PC-9 (cell line): ENCODE measurements around the gene ARFGAP3. TPM values are rescaled to one million over a fixed set of nuclear protein-coding genes. Genes with fewer than 3 reads are reported as not detected.

Experiments
- BruUV-seq: library from RNA; stranded (reverse); fragments of 400-500 nt; replicated peaks from 2 replicates; lab custom pipeline; 2021; lab: Mats Ljungman, UMichigan
- CTCF ChIA-PET: fragments of 300-600 bp; sonication (Branson Sonifier 250); formaldehyde crosslinking; loops from one replicate; lab custom pipeline; 2022; ENCODE audit warnings: antibody characterized with exemption; lab: Charles Lee
- POLR2A ChIA-PET: fragments of 300-600 bp; sonication (Branson Sonifier 250); formaldehyde crosslinking; loops from one replicate; lab custom pipeline; 2022; ENCODE audit warnings: antibody characterized with exemption; ENCODE audit not compliant: unreplicated experiment; lab: Charles Lee
- DNase-seq, 2 experiments: peaks; one replicate each; pipeline versions ENCODE4 v3.0.0 to v3.0.0-alpha.2; 2015 to 2022; ENCODE audit warnings: mixed read lengths in 1 of 2
- H2AFZ ChIP-seq: fragments of 200-600 bp; sonication (generic); 2 replicates; pipeline ENCODE4 v1.8.1; 2017; ENCODE audit warnings: antibody characterized with exemption
- H3F3A ChIP-seq: fragments of 200-600 bp; sonication (generic); 2 replicates; pipeline ENCODE4 v1.8.1; 2017; ENCODE audit warnings: antibody characterized with exemption, mild to moderate bottlenecking, low read depth; ENCODE audit not compliant: insufficient read depth
- H3K27ac ChIP-seq: fragments of 200-600 bp; sonication (generic); 2 replicates; pipeline ENCODE4 v1.6.1; 2016; ENCODE audit warnings: mixed run types
- H3K27me3 ChIP-seq: fragments of 200-600 bp; sonication (generic); 2 replicates; pipeline ENCODE4 v1.6.1; 2016; ENCODE audit warnings: low read depth, mixed run types; ENCODE audit not compliant: insufficient read depth
- H3K36me3 ChIP-seq: fragments of 200-600 bp; sonication (generic); 2 replicates; pipeline ENCODE4 v1.6.1; 2016; ENCODE audit warnings: low read depth, mixed run types
- H3K4me1 ChIP-seq: fragments of 200-600 bp; sonication (generic); replicated peaks from 2 replicates; pipeline ENCODE4 v1.6.1; 2016; ENCODE audit warnings: mixed run types; ENCODE audit not compliant: insufficient read depth
- H3K4me2 ChIP-seq: fragments of 200-600 bp; sonication (generic); 2 replicates; pipeline ENCODE4 v1.6.1; 2017; ENCODE audit warnings: mixed run types
- H3K4me3 ChIP-seq: fragments of 200-600 bp; sonication (generic); 2 replicates; pipeline ENCODE4 v1.6.1; 2016; ENCODE audit warnings: mixed run types
- H3K79me2 ChIP-seq: fragments of 200-600 bp; sonication (generic); 2 replicates; pipeline ENCODE4 v1.6.1; 2017; ENCODE audit warnings: low read depth, mixed run types
- H3K9me2 ChIP-seq: fragments of 200-600 bp; sonication (generic); 2 replicates; pipeline ENCODE4 v1.8.1; 2017; ENCODE audit warnings: mild to moderate bottlenecking; ENCODE audit not compliant: insufficient read depth
- H3K9me3 ChIP-seq: fragments of 200-600 bp; sonication (generic); 2 replicates; pipeline ENCODE4 v1.8.1; 2016; ENCODE audit warnings: low read depth; ENCODE audit not compliant: insufficient read depth
- H4K20me1 ChIP-seq: fragments of 200-600 bp; sonication (generic); 2 replicates; pipeline ENCODE4 v1.8.1; 2017; ENCODE audit not compliant: insufficient read depth
- EZH2 ChIP-seq: fragments of 200-600 bp; sonication (generic); IDR thresholded peaks from 2 replicates; pipeline ENCODE4 v1.8.0; 2017; ENCODE audit warnings: antibody characterized with exemption, low read depth
- intact Hi-C: fragments of 100-400 bp; cut with micrococcal nuclease; formaldehyde crosslinking; loops from one replicate; pipeline ENCODE4 v1.10.0; 2022; ENCODE audit not compliant: unreplicated experiment
- total RNA-seq: library from RNA; stranded (reverse); gene quantifications from 2 replicates; pipeline ENCODE4 v1.2.3, GENCODE V29; 2021
- TF ChIP-seq, protein P1 (sequence below): fragments of 200-600 bp; sonication (generic); conservative IDR thresholded peaks from 2 replicates; pipeline ENCODE4 v1.6.1; 2017; ENCODE audit warnings: mixed run types, antibody characterized with exemption, mild to moderate bottlenecking, moderate library complexity

ARFGAP3 gene
- total RNA-seq, 1 experiment from 2014 or later = 29.1 TPM

DNA sequence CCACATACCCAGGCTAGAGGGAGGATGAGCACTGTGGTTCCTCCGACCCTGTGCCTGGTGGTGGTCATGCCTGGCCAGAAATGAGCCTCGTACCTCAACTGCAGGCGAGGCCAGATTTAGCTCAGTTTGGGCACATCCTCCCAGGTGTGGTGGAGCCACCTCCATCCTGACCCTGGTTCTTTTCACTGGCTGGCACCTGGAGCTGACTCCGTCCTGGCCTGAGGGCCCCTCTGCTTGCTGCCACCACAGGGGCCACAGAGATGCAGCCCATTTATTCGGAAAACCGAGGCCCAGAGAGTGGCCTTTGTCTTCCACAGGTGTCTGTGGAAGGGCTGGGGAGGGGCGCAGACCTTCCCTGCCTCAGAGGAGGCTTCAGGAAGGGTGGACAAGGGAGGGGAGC is 9.0 kb upstream of the ARFGAP3 start:
- H3K9me3 ChIP-seq = no peaks in the 10 kb centered on the region
- H3K4me2 ChIP-seq = no peak overlapping the region
- no peaks in the 10 kb centered on the region for H3K79me2 ChIP-seq
- intact Hi-C loops = loop anchor here (5.0 kb wide), 2 partner anchors 84 to 226 kb away; no protein-coding TSS in a partner anchor
- H2AFZ ChIP-seq = no peak overlapping the region
- no peaks in the 10 kb centered on the region for H4K20me1 ChIP-seq
- H3K27me3 ChIP-seq = no peaks in the 10 kb centered on the region
- ChIA-PET CTCF (no interaction called here), POLR2A (no interaction called here)
- H3K9me2 ChIP-seq = no peaks in the 10 kb centered on the region
- no TSS peak for BruUV-seq
- H3K27ac ChIP-seq = no peak overlapping the region
- 0 out of 2 replicates have a peak, but pooled peaks cover 8% of the 10 kb centered on the region for H3K36me3 ChIP-seq
- H3K4me3 ChIP-seq = no peak overlapping the region
- H3K4me1 ChIP-seq = peaks cover 45% of the 10 kb centered on the region
- H3F3A ChIP-seq = peaks cover 60% of the 10 kb centered on the region
- no peak for DNase-seq
- TF ChIP-seq EZH2 = no peak

DNA sequence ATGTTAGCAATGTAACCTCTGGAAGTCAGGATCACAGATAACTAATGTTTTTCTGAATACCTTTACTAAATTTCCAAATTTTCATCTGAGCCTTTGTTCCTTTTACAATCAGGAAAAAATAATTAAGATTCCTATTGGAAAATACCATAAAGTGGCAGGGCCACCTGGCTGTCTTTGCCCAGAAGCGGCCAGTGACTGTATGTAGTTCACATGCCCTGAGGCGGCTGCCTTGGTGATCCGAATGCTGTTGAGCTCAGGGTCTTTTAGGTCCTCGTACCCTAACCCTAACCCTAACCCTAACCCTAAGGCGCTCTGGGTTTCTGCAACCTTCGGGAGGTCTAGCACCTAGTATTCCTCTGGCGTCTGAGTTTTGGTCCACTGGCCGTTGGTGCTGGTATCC is 8.5 kb upstream of the ARFGAP3 start:
- Histone ChIP-seq H3K9me2 (no peaks in the 10 kb centered on the region), H3K79me2 (no peaks in the 10 kb centered on the region), H3K4me2 (no peak overlapping the region), H3K9me3 (no peaks in the 10 kb centered on the region), H3K36me3 (0 out of 2 replicates have a peak, but pooled peaks cover 5% of the 10 kb centered on the region), H3F3A (peaks cover 59% of the 10 kb centered on the region), H3K27ac (no peak overlapping the region), H4K20me1 (no peaks in the 10 kb centered on the region), H3K4me3 (no peak overlapping the region), H3K27me3 (no peaks in the 10 kb centered on the region), H3K4me1 (peaks cover 45% of the 10 kb centered on the region), H2AFZ (no peak overlapping the region)
- no TSS peak for BruUV-seq
- CTCF ChIA-PET = no interaction called here
- POLR2A ChIA-PET = no interaction called here
- intact Hi-C loops = loop anchor here (5.0 kb wide), 2 partner anchors 83 to 227 kb away; no protein-coding TSS in a partner anchor
- DNase-seq = no peak
- TF ChIP-seq, protein P1, sequence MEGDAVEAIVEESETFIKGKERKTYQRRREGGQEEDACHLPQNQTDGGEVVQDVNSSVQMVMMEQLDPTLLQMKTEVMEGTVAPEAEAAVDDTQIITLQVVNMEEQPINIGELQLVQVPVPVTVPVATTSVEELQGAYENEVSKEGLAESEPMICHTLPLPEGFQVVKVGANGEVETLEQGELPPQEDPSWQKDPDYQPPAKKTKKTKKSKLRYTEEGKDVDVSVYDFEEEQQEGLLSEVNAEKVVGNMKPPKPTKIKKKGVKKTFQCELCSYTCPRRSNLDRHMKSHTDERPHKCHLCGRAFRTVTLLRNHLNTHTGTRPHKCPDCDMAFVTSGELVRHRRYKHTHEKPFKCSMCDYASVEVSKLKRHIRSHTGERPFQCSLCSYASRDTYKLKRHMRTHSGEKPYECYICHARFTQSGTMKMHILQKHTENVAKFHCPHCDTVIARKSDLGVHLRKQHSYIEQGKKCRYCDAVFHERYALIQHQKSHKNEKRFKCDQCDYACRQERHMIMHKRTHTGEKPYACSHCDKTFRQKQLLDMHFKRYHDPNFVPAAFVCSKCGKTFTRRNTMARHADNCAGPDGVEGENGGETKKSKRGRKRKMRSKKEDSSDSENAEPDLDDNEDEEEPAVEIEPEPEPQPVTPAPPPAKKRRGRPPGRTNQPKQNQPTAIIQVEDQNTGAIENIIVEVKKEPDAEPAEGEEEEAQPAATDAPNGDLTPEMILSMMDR = no peak
- no peak for TF ChIP-seq EZH2

DNA sequence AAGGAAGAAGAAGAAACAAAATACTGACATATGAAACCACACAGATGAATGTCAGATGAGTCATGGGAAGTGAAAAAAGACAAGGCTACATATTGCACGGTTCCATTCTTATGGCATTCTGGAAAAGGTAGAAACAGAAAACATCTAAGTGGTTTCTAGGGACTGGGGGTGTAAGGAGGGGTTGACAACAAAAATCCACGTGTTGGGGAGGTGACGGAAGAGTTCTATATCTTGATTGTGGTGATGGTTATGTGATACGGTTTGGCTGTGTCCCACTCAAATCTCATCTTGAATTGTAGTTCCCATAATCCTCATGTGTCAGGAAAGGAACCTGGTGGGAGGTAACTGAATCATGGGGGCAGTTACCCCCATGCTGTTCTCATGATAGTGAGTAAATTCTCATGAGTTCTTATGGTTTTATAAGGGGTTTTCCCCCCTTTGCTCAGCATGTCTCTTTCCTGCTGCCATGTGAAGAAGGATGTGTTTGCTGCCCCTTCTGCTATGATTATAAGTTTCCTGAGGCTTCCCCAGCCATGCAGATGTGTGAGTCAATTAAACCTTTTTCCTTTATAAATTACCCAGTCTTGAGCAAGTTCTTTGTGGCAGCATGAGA is 6.4 kb upstream of the ARFGAP3 start:
- H3K4me2 ChIP-seq = peak overlapping the region; percentile 51
- H3K9me3 ChIP-seq = no peaks in the 10 kb centered on the region
- CTCF ChIA-PET = interaction anchor here (0.7 kb wide), 1 partner anchor 183 kb away, joined by 13 read pairs; no protein-coding TSS in a partner anchor
- intact Hi-C loops = loop anchor here (1.0 to 5.0 kb wide), 4 partner anchors 73 to 264 kb away; partner anchors contain the start of gene POLDIP3
- H4K20me1 ChIP-seq = no peaks in the 10 kb centered on the region
- peaks cover 42% of the 10 kb centered on the region for H3K4me1 ChIP-seq
- no peak overlapping the region for H2AFZ ChIP-seq
- no peaks in the 10 kb centered on the region for H3K9me2 ChIP-seq
- no peak overlapping the region for H3K4me3 ChIP-seq
- H3K27me3 ChIP-seq = no peaks in the 10 kb centered on the region
- H3K27ac ChIP-seq = peak overlapping the region; percentile 95
- BruUV-seq = no TSS peak
- H3K36me3 ChIP-seq = no peaks in the 10 kb centered on the region
- no peak for TF ChIP-seq EZH2
- H3K79me2 ChIP-seq = no peaks in the 10 kb centered on the region
- POLR2A ChIA-PET = no interaction called here
- peaks cover 49% of the 10 kb centered on the region for H3F3A ChIP-seq
- peak; percentile 66 to 95 for DNase-seq

DNA sequence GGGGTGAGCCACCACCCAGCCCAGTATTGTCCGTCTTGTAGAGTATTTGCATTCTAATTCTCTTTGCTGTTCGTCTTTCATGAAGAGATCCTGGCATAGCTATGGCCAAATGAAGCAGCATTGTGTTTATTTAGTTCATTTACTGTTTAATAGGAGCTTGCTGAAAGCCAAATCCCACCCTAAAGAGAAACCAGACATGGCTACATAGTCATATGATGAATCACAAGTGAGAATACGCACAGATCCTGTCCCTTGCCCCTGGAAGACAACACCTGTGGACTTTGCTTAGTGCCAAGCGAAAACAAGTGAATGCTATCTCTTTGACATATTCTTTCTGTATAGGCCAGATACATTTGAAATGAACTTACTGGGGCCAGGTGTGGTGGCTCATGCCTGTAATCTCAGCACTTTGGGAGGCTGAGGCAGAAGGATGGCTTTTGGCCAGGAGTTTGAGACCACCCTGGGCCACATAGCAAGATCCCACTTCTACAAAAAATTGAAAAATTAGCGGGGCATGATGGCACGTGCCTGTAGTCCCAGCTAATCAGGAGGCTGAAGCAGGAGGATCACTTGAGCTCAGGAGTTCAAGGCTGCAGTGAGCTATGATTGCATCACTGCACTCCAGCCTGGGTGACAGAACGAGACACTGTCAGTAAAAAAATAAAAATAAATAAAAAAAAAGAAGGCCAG is 5.1 kb upstream of the ARFGAP3 start:
- POLR2A ChIA-PET = interaction anchor here (0.6 to 0.7 kb wide), 2 partner anchors 174 to 266 kb away, joined by 3 to 4 read pairs; no protein-coding TSS in a partner anchor
- CTCF ChIA-PET = interaction anchor here (0.7 kb wide), 1 partner anchor 143 kb away, joined by 8 read pairs; no protein-coding TSS in a partner anchor
- Histone ChIP-seq H3K9me3 (no peaks in the 10 kb centered on the region), H4K20me1 (no peaks in the 10 kb centered on the region), H3K4me2 (peak overlapping the region; percentile 30), H3K4me1 (peaks cover 34% of the 10 kb centered on the region), H3K27ac (peak overlapping the region; percentile 95), H3K79me2 (no peaks in the 10 kb centered on the region), H2AFZ (no peak overlapping the region), H3K27me3 (no peaks in the 10 kb centered on the region), H3K9me2 (no peaks in the 10 kb centered on the region), H3F3A (peaks cover 56% of the 10 kb centered on the region), H3K4me3 (no peak overlapping the region), H3K36me3 (no peaks in the 10 kb centered on the region)
- BruUV-seq = no TSS peak
- TF ChIP-seq, protein P1 = no peak
- no peak for TF ChIP-seq EZH2
- intact Hi-C loops = loop anchor here (2.0 to 5.0 kb wide), 3 partner anchors 75 to 247 kb away; partner anchors contain the start of gene POLDIP3
- DNase-seq = peak; percentile 31 to 97
